ENCODE results near the gene ACRV1. TPM values are rescaled to one million over a fixed set of nuclear protein-coding genes. Genes with fewer than 3 reads are reported as not detected.

ACRV1 gene
- total and polyA plus RNA-seq, 2 donors (not counting 1 experiment from before 2014, with no cell fraction given), result not detected

DNA sequence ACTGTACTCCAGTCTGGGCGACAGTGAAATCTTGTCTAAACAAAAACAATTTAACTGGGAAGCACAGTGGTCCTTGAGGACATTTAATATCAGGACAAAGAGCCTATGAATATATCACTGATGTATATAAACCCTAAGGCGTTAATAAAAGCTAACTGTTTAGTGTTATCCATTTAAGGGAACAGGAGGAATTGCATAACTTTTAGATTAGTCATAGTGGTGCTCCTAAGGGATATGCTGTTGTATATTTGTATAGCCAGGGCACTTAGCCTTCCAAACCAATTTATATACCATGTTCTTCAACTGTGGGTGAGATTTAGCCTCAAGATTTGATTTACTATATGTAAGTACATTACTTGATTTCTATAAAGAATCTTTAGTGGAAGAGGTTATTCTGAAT, 58.7 kb downstream of the ACRV1 start:
- H3K9me3 ChIP-seq (ENCODE audit: control insufficient read depth, insufficient read depth, low read depth, low read length), result no peaks in the 10 kb centered on the region
- H2AFZ ChIP-seq (ENCODE audit: low read length), result no peak overlapping the region
- H3K4me2 ChIP-seq (ENCODE audit: extremely low read depth, insufficient read depth, low read length), result no peak overlapping the region
- H3K9ac ChIP-seq (ENCODE audit: insufficient read depth, low read length), result no peak overlapping the region
- no peaks in the 10 kb centered on the region for H3K27me3 ChIP-seq (ENCODE audit: control insufficient read depth, insufficient read depth, low read length)
- H3K4me1 ChIP-seq (ENCODE audit: control insufficient read depth, extremely low read depth, insufficient read depth, low read length), result peaks cover 4% of the 10 kb centered on the region
- peaks cover 2% of the 10 kb centered on the region for H3K79me2 ChIP-seq (ENCODE audit: control insufficient read depth, insufficient read depth, low read length)
- H3K27ac ChIP-seq (ENCODE audit: insufficient read depth, low read length), result no peak overlapping the region
- peaks cover 4% of the 10 kb centered on the region for H3K36me3 ChIP-seq (ENCODE audit: control insufficient read depth, insufficient read depth, low read length)
- H4K20me1 ChIP-seq (ENCODE audit: control insufficient read depth, extremely low read depth, insufficient read depth, low read length), result no peaks in the 10 kb centered on the region
- no peak for TF ChIP-seq EZH2 (IDR thresholded peaks at IDR 0.05; ENCODE audit: low read length, missing control alignments)
- TF ChIP-seq, protein P1, sequence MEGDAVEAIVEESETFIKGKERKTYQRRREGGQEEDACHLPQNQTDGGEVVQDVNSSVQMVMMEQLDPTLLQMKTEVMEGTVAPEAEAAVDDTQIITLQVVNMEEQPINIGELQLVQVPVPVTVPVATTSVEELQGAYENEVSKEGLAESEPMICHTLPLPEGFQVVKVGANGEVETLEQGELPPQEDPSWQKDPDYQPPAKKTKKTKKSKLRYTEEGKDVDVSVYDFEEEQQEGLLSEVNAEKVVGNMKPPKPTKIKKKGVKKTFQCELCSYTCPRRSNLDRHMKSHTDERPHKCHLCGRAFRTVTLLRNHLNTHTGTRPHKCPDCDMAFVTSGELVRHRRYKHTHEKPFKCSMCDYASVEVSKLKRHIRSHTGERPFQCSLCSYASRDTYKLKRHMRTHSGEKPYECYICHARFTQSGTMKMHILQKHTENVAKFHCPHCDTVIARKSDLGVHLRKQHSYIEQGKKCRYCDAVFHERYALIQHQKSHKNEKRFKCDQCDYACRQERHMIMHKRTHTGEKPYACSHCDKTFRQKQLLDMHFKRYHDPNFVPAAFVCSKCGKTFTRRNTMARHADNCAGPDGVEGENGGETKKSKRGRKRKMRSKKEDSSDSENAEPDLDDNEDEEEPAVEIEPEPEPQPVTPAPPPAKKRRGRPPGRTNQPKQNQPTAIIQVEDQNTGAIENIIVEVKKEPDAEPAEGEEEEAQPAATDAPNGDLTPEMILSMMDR (conservative IDR thresholded peaks at IDR 0.05 in 1 of 2, IDR thresholded peaks at IDR 0.05 in 1 of 2; ENCODE audit: low read depth in 1 of 2, low read length in 2 of 2), result no peak
- H3K4me3 ChIP-seq (replicated peaks in 1 of 4; ENCODE audit: control extremely low read depth in 1 of 4, insufficient read depth in 1 of 4, low read depth in 3 of 4, low read length in 4 of 4), result no peak overlapping the region
- DNase-seq (ENCODE audit: low read depth in 2 of 2), result peak; percentile 73 to 76

Other genes with a start within 250 kb of the ACRV1 start
- gene FEZ1, start 184.6 kb downstream of the ACRV1 start, total RNA-seq, result 118 and 126 TPM in 2 replicates
- gene FEZ1, start 184.6 kb downstream of the ACRV1 start, polyA plus RNA-seq, result 83.3 and 108 TPM in 2 replicates
- 94.6 and 107 TPM in 2 replicates for gene EI24, start 111.4 kb downstream of the ACRV1 start, total RNA-seq
- 180 and 185 TPM in 2 replicates for gene EI24, start 111.4 kb downstream of the ACRV1 start, polyA plus RNA-seq
- 188 and 257 TPM in 2 replicates for gene STT3A, start 88.0 kb downstream of the ACRV1 start, total RNA-seq
- gene STT3A, start 88.0 kb downstream of the ACRV1 start, polyA plus RNA-seq, result 342 and 375 TPM in 2 replicates
- 28.5 and 39.5 TPM in 2 replicates for gene CHEK1, start 55.7 kb downstream of the ACRV1 start, total RNA-seq
- 28.3 and 37.9 TPM in 2 replicates for gene CHEK1, start 55.7 kb downstream of the ACRV1 start, polyA plus RNA-seq
- gene PATE1, start 65.4 kb upstream of the ACRV1 start, total RNA-seq, result not detected in 2 replicates
- gene PATE1, start 65.4 kb upstream of the ACRV1 start, polyA plus RNA-seq, result not detected in 2 replicates
- gene PATE2, start 98.0 kb upstream of the ACRV1 start, total RNA-seq, result 0.17 TPM in 1 of 2 replicates, not detected in the other
- 0.05 TPM in 1 of 2 replicates, not detected in the other for gene PATE2, start 98.0 kb upstream of the ACRV1 start, polyA plus RNA-seq
- gene PATE3, start 107.3 kb upstream of the ACRV1 start, total RNA-seq, result not detected in 2 replicates
- not detected in 2 replicates for gene PATE3, start 107.3 kb upstream of the ACRV1 start, polyA plus RNA-seq
- not detected in 2 replicates for gene PATE4, start 152.5 kb upstream of the ACRV1 start, total RNA-seq
- not detected in 2 replicates for gene PATE4, start 152.5 kb upstream of the ACRV1 start, polyA plus RNA-seq
- gene HYLS1, start 206.8 kb upstream of the ACRV1 start, total RNA-seq, result 5.6 and 6.3 TPM in 2 replicates
- 6.8 and 11.8 TPM in 2 replicates for gene HYLS1, start 206.8 kb upstream of the ACRV1 start, polyA plus RNA-seq
- gene PUS3, start 222.4 kb upstream of the ACRV1 start, total RNA-seq, result 14.0 and 14.9 TPM in 2 replicates
- gene PUS3, start 222.4 kb upstream of the ACRV1 start, polyA plus RNA-seq, result 15.3 and 16.0 TPM in 2 replicates
- gene DDX25, start 223.7 kb upstream of the ACRV1 start, total RNA-seq, result not detected in 2 replicates
- gene DDX25, start 223.7 kb upstream of the ACRV1 start, polyA plus RNA-seq, result not detected in 2 replicates